Psoas muscle (tissue), 8 donors: ENCODE results near the gene ITIH6. TPM values are rescaled to one million over a fixed set of nuclear protein-coding genes. Genes with fewer than 3 reads are reported as not detected.

Experiments used
- ATAC-seq, 4 donors: fragments of 200-7000 bp; cut with Tn5 transposase; one replicate each; pipeline ENCODE4 v1.9.1; 2020; ENCODE audit warnings: moderate library complexity in 3 of 4, mild to moderate bottlenecking in 2 of 4
- DNase-seq, 2 donors: peaks; one replicate each; pipeline ENCODE4 v3.0.0-alpha.2; 2020
- H3K27ac ChIP-seq: fragments of 200-600 bp; one replicate; pipeline ENCODE4 v1.8.0; 2022
- H3K27me3 ChIP-seq, 3 donors: fragments of 200-600 bp in 1 of 3; one replicate each; pipeline versions ENCODE4 v1.6.1 to v1.8.0; 2013 to 2022; ENCODE audit warnings: low read length in 2 of 3, mild to moderate bottlenecking in 2 of 3, moderate library complexity in 1 of 3; ENCODE audit not compliant: insufficient read depth in 3 of 3
- H3K36me3 ChIP-seq, 2 donors: fragments of 200-600 bp in 1 of 2; one replicate each; pipeline versions ENCODE4 v1.6.1 to v1.8.0; 2013 to 2022; ENCODE audit warnings: low read depth in 1 of 2, mild to moderate bottlenecking in 1 of 2, moderate library complexity in 1 of 2; ENCODE audit not compliant: insufficient read depth in 1 of 2
- H3K4me1 ChIP-seq: fragments of 200-600 bp; one replicate; pipeline ENCODE4 v1.8.0; 2022
- H3K4me3 ChIP-seq: fragments of 200-600 bp; one replicate; pipeline ENCODE4 v1.8.0; 2022; ENCODE audit warnings: mild to moderate bottlenecking
- H3K9me3 ChIP-seq: fragments of 200-600 bp; one replicate; pipeline ENCODE4 v1.8.0; 2022
- CTCF ChIP-seq: fragments of 200-600 bp; IDR thresholded peaks from one replicate; pipeline ENCODE4 v1.8.0; 2022; ENCODE audit warnings: antibody characterized with exemption
- WGBS, 3 donors: extraction: QIAGEN DNeasy Blood & Tissue Kit; methylation state at CpG; one replicate each; pipeline versions ENCODE4 v1.1.6 to v1.1.7; 2013; 5-methylcytosine and 5-hydroxymethylcytosine counted together
- intact Hi-C, 2 donors: fragments of 100-400 bp; cut with DNase I; formaldehyde crosslinking; loops; one replicate each; pipeline versions ENCODE4 v1.11.0 to v1.14.2; 2022
- polyA plus RNA-seq, 3 donors: library from polyadenylated mRNA; stranded (reverse); fragments of 200-250 nt; gene quantifications; one replicate each; pipeline ENCODE4 v1.2.3, GENCODE V29; 2013
- total RNA-seq, 4 donors: library from RNA; stranded (reverse); fragmentation: NEBNext Ultra II Directional in 2 of 4; extraction: Animal tissue kit (Norgen Biotek cat#: 25700) in 2 of 4; gene quantifications; one replicate each; pipeline versions ENCODE4 v1.2.1 to v1.2.4, GENCODE V29; 2021 to 2023
- donor health status: healthy with polysubstance abuse.
- donor health status: DM: no; HTN: no; CAD: no; lungs with moderate emphysema.
- donor health status: Bipolar disorder and iron deficiency.
- donor health status: healthy.
- donor health status: DM: yes; HTN: yes; CAD: no.
- donor health status: DM: no; HTN: no; CAD: no.
- donor health status: DM: no; HTN: no; CAD: no.
- donor health status: DM: yes; HTN: yes; CAD: no.

ITIH6 gene
- total and polyA plus RNA-seq, 7 donors, result 0.01 to 0.06 TPM; not detected in 5

- 69 to 82% (median 71%) methylated on average over 3 of the region's 3 CpGs for WGBS, 3 donors
- TF ChIP-seq CTCF, result no peak
- intact Hi-C loops, result no loop called here
These were observed 14.3 kb upstream of the ITIH6 start for GRCh38 chrX:54812306-54812705.

DNA sequence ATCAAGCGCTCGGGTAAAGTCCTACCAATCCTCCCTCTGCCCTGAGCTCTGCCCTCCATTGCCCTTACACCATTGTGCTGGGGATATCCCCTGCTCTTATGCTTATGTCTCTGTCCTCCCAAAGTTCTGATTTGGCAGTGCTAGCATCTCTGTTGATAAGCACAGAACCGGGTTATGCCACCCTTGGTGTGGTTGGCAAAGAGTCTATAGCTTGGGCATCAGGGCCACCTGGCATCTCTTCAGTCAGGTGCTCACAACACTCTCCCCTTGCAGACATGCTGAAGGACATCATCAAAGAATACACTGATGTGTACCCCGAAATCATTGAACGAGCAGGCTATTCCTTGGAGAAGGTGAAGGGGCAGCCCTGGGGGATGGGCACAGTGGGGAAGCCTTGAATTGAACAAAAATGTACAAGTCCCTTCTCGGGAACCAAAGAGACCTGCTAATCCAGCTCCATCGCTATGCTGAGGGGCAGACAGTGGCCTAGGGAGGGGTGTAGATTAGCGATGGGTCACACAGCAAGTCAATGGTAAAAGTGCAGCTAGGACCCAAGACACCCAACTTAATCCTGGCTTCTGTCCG is 13.3 kb upstream of the ITIH6 start:
- ATAC-seq, result no peak
- Histone ChIP-seq H3K27ac (no peak overlapping the region), H3K27me3 (no peaks in the 10 kb centered on the region), H3K36me3 (peaks cover 0 to 68% of the 10 kb centered on the region in 2 donors), H3K4me3 (no peak overlapping the region), H3K4me1 (peaks cover 8% of the 10 kb centered on the region), H3K9me3 (no peaks in the 10 kb centered on the region)
- intact Hi-C loops, result no loop called here
- 76 to 92% (median 86%) methylated on average over 7 to 9 of the region's 9 CpGs for WGBS, 3 donors
- no peak for DNase-seq
- no peak for TF ChIP-seq CTCF

More at GRCh38 chrX:54812306-54812705, 14.3 kb upstream of the ITIH6 start:
- H3K4me1 ChIP-seq, result peaks cover 8% of the 10 kb centered on the region
- H3K4me3 ChIP-seq, result no peak overlapping the region
- H3K9me3 ChIP-seq, result no peaks in the 10 kb centered on the region
- DNase-seq (no peak), ATAC-seq (no peak)
- no peaks in the 10 kb centered on the region for H3K27me3 ChIP-seq
- H3K27ac ChIP-seq, result no peak overlapping the region
- H3K36me3 ChIP-seq, result peaks cover 0 to 68% of the 10 kb centered on the region in 2 donors

GRCh38 chrX:54810532-54810931 is 12.5 kb upstream of the ITIH6 start:
- Histone ChIP-seq H3K27me3 (no peaks in the 10 kb centered on the region), H3K36me3 (peaks cover 0 to 59% of the 10 kb centered on the region in 2 donors), H3K4me3 (no peak overlapping the region), H3K4me1 (peaks cover 8% of the 10 kb centered on the region), H3K27ac (no peak overlapping the region), H3K9me3 (no peaks in the 10 kb centered on the region)
- 80 to 82% (median 81%) methylated on average over 3 to 5 of the region's 5 CpGs for WGBS, 3 donors
- no peak for ATAC-seq
- no peak for DNase-seq
- intact Hi-C loops, result no loop called here
- TF ChIP-seq CTCF, result no peak

- Histone ChIP-seq H3K9me3 (no peaks in the 10 kb centered on the region), H3K27ac (peak overlapping the region; percentile 84), H3K4me3 (peak overlapping the region; percentile 82), H3K27me3 (no peaks in the 10 kb centered on the region), H3K4me1 (peaks cover 8% of the 10 kb centered on the region), H3K36me3 (peaks cover 0 to 42% of the 10 kb centered on the region in 2 donors)
- ATAC-seq, result peak; percentile 88 to 94 (median 92)
- intact Hi-C loops, result no loop called here
- WGBS, 3 donors, result 3 to 29% (median 5%) methylated on average over 22 to 38 of the region's 38 CpGs
- TF ChIP-seq CTCF, result no peak
- DNase-seq, result peak; percentile 91 to 96
These were observed 10.8 kb upstream of the ITIH6 start for GRCh38 chrX:54808605-54809483.
